Stimulated activated CD8-positive, alpha-beta memory T cell treated with anti-CD3 and anti-CD28 coated beads, Interleukin-4, amount 100 ng/mL, for 4 hours (primary cell): ENCODE measurements around the gene COBLL1.

Experiments used
- DNase-seq, 2 donors: peaks; one replicate each; pipeline ENCODE4 v3.0.0-alpha.2; 2020; ENCODE audit warnings: low read depth in 2 of 2, low spot score in 1 of 2

Gene COBLL1

DNA sequence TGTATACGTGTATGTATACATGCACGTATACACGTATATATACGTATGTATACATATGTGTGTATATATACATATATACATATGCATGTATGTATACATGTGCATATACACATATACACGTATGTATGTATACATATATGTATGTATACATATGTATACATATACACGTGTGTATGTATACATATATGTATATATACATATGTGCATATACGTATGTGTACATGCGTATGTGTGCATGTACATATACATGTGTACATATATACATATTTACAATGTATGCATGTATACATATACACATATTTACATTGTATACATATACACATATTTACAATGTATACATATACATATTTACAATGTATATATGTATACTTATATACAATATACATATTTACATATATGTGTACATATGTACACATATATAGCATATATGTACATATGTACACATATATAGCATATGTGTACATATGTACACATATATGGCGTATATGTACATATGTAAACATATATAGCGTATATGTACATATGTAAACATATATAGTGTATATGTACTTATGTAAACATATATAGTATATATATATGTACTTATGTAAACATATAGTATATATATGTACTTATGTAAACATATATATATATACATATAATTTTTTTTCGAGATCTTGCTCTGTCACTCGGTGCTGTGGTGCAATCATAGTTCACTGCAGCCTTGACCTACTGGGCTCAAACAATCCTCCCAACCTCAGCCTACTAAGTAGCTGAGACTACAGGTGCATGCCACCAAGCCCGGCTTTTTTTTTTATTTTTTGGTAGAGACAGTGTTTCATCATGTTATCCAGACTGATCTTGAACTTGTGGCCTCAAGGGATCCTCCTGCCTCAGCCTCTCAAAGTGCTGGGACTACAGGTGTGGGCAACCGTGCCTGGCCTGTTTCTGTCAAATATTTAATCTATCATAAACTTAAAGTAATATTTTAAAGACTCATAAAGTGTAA is 23.2 kb downstream of the COBLL1 start:
- no peak for DNase-seq

- DNase-seq: no peak
These were observed 24.7 kb downstream of the COBLL1 start for GRCh38 chr2:164816900-164817299.

DNA sequence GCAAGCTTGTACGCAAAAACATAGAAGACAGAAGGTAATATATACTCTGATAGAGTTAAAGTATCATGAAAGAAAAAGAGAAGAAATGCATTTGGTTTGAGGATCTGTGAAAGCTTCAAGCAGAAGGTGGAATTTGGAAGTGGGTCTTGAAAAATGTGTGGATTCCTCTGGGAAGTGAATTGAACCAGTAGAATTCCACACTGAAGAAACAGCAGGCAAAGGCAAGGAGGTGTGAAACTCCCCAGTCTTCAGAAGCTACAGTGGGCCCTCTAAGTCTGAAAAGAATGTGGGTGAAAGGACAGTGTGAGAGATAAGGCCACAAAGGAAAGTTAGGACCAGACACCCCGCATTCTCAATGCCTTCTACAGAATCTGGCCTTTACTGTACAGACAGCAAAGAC is 25.6 kb downstream of the COBLL1 start:
- no peak for DNase-seq

DNA sequence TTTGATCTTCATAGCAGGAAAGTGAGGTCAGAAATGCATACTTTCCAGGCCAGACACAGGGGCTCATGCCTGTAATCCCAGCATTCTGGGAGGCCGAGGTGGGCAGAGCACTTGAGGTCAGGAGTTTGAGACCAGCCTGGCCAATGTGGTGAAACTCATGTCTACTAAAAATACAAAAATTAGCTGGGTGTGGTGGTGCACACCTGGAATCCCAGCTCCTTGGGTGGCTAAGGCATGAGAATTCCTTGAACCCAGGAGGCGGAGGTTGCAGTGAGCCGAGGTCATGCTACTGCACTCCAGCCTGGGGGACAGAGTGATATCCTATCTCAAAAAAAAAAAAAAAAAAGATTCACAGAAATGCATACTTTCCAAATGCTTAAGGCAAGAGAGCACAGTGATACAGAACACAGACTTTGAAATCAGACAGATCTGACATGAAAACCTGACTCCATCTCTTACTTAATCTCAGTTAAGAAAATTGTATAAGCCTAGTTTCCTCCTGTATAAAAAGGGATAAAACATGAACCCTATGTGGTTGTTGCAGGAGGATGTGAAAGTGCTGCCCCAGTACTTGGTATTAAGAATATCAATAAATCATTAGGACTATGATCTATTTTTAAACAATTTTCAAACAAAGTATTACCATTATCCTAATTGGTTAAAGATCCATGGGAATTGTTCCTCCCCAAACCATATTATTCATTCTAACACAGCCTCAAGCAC is 26.4 kb downstream of the COBLL1 start:
- DNase-seq: no peak

- DNase-seq: no peak
These were observed 28.1 kb downstream of the COBLL1 start for GRCh38 chr2:164813535-164813934.

DNA sequence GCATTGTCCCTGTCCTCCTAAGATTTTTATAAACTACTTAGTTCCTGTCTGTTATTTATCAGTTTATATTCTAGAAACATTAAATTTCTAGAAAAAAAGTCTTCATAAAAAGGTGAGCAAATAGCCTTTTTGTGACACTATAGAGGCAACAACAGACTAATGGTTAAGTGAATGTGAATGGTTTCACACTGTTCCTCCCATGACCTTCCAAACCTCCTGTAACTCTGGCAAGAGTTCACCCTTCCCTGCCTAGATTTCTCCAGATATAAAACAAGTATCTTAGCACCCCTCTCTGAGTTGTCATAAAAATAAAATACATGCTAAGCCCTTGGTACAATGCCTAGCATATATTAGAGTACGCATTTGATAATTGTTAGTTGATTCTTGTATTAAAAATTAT is 29.2 kb downstream of the COBLL1 start:
- no peak for DNase-seq

GRCh38 chr2:164811819-164812218 is 29.8 kb downstream of the COBLL1 start:
- DNase-seq: no peak

DNA sequence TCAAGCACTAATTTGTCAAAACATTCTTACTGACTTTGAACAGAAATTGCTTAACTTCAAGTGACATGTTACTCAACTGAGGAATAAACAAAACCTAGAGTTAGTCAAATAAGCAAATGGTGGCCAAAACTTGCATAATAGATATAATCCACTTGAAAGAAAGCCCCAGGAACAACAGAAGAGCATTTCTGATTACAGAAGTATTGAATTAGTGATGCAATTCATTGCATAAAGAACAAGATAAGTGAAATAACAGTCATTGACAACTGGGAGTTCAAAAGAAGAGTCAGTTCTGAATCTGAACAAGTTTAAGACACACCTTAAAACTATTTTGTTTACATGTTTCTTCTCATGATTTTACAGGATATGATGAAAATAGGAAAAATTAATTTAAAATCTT is 30.8 kb downstream of the COBLL1 start:
- no peak for DNase-seq

GRCh38 chr2:164808776-164809175 is 32.8 kb downstream of the COBLL1 start:
- no peak for DNase-seq

DNA sequence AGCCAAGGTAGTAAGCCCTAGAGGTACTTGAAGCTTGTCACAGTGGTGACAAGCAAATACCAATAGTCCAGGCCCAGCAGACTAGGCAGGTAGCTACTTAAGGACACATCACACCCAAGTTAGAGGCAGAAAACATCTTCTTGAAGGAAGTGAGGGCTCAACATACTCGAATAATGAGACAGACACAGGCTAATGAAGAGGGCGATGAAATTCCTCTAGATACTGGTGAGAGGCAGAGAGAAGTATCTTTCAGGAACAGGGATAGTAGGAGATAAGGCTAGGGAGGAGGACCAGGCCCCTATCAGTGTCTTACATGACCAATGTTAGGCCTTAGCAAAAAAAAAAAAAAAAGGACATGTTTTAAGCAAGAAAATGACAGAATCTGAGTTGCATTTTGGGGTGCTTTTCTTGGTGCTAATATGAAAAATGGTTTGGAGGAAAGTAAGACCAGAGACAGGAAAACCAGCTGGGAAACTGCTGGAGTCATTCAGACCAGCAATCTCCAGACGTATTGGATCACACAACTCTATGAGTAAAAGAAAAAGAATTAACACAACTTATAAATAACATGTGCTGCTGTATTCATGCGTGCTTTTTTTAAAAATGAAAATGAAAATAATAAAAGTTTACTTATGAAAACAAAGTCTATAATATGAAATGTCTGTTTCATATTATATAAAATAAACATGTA is 37.7 kb downstream of the COBLL1 start:
- DNase-seq: no peak

GRCh38 chr2:164802095-164802707 is 39.4 kb downstream of the COBLL1 start:
- no peak for DNase-seq

DNA sequence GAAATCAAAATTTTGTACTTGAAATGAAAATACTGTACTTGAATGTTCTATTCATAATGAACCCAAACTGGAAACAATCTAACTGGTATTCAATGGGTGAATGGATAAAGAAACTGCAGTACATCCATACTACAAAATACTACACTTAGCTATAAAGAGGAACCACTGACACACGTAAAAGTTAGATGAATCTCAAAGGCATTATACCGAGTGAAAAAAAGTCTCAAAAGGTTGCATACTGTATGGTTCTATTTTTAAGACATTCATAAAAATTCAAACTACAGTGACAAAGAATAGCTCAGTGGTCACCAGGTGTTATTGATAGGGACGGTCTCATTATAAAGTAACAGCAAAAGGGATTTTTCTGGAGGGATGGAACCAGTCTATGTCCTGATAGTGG is 41.1 kb downstream of the COBLL1 start:
- DNase-seq: no peak

DNA sequence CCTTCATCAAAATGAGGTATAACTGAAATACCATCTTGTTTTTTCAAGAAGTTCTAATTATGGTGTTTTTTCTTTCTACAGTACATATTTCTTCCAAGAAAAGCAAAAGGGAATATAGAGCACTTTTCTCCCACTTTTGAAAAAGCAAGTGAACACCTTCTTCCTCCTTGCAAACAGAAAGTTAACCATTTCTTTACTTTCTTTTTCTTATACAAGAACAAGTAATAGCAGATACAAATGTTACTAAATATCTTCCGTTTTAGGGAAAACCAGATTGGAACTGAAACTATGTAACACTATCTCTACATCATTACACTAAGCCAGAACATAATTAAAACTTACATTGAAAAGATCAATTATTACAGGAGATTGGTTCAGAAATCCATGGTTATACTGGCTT is 44.0 kb downstream of the COBLL1 start:
- no peak for DNase-seq

GRCh38 chr2:164796999-164797398 is 44.6 kb downstream of the COBLL1 start:
- DNase-seq: no peak

GRCh38 chr2:164794432-164795231 is 47.0 kb downstream of the COBLL1 start:
- no peak for DNase-seq

DNA sequence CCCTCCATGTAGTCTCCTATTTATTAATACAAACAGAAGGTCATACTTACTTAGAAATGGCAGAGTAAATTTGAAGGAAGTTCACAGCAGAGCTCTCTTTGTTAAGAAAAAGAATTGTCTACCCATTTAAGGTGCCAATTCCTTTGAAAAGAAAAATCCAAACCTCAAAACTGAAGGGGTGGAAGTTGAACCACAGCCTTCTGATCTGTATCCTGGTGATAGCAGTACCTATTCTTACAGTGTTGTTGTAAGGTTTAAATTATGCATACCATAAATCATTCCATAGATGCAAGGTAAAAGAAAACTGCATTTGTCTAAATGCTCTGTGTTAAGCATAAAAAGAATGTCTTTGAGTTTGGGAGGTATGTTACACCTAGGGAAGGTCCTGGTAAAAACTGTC is 47.6 kb downstream of the COBLL1 start:
- no peak for DNase-seq

GRCh38 chr2:164793529-164793928 is 48.1 kb downstream of the COBLL1 start:
- DNase-seq: no peak

- no peak for DNase-seq
These were observed 49.1 kb downstream of the COBLL1 start for GRCh38 chr2:164792316-164793170.

DNA sequence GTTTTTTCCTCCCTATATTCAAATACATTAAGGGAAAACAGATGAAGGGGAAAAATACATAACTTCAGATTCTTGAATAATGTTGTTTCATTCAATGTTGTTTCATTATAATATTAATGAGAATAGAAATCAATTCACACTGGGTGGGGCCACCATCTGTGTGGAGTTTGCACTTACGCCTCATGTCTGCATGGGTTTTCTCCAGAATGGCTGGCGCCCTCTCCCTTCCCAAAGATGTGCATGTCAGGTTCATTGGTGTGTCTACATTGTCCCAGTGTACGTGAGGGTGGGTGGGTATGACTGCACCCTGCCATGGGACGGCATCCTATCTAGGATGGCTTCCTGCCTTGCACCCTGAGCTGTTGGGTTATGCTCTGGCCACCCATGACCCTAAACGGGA is 51.7 kb downstream of the COBLL1 start:
- DNase-seq: no peak

- no peak for DNase-seq
These were observed 54.8 kb downstream of the COBLL1 start for GRCh38 chr2:164786787-164787186.
